ENCODE results near the gene PPP1R13L. TPM values are rescaled to one million over a fixed set of nuclear protein-coding genes. Genes with fewer than 3 reads are reported as not detected.

Gene PPP1R13L
- total RNA-seq, 4 donors from 2014 or later: 0.51 to 30.2 (median 3.0) TPM

GRCh38 chr19:45352062-45352461 lies 52.8 kb downstream of the PPP1R13L start:
- intact Hi-C loops (cut with DNase I; ENCODE audit: low total_unique reads): no loop called here
- H3K27me3 ChIP-seq: peaks cover 0 to 3% of the 10 kb centered on the region in 2 donors
- DNase-seq: no peak
- H3K36me3 ChIP-seq: no peaks in the 10 kb centered on the region
- no peak overlapping the region for H3K4me3 ChIP-seq
- no peak overlapping the region for H3K27ac ChIP-seq
- no peaks in the 10 kb centered on the region for H3K4me1 ChIP-seq
- no peaks in the 10 kb centered on the region for H3K9me3 ChIP-seq
- TF ChIP-seq, protein P1, sequence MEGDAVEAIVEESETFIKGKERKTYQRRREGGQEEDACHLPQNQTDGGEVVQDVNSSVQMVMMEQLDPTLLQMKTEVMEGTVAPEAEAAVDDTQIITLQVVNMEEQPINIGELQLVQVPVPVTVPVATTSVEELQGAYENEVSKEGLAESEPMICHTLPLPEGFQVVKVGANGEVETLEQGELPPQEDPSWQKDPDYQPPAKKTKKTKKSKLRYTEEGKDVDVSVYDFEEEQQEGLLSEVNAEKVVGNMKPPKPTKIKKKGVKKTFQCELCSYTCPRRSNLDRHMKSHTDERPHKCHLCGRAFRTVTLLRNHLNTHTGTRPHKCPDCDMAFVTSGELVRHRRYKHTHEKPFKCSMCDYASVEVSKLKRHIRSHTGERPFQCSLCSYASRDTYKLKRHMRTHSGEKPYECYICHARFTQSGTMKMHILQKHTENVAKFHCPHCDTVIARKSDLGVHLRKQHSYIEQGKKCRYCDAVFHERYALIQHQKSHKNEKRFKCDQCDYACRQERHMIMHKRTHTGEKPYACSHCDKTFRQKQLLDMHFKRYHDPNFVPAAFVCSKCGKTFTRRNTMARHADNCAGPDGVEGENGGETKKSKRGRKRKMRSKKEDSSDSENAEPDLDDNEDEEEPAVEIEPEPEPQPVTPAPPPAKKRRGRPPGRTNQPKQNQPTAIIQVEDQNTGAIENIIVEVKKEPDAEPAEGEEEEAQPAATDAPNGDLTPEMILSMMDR (IDR thresholded peaks at IDR 0.05): no peak
- TF ChIP-seq POLR2A (IDR thresholded peaks at IDR 0.05): no peak

- Histone ChIP-seq H3K27ac (no peak overlapping the region), H3K9me3 (no peaks in the 10 kb centered on the region), H3K4me1 (no peaks in the 10 kb centered on the region), H3K27me3 (peaks cover 0 to 7% of the 10 kb centered on the region in 2 donors), H3K36me3 (no peaks in the 10 kb centered on the region), H3K4me3 (no peak overlapping the region)
- DNase-seq: no peak
- no peak for TF ChIP-seq POLR2A (IDR thresholded peaks at IDR 0.05)
- TF ChIP-seq, protein P1 (IDR thresholded peaks at IDR 0.05): no peak
- intact Hi-C loops (cut with DNase I; ENCODE audit: low total_unique reads): no loop called here
Measured at GRCh38 chr19:45351401-45351952, 53.4 kb downstream of the PPP1R13L start.

DNA sequence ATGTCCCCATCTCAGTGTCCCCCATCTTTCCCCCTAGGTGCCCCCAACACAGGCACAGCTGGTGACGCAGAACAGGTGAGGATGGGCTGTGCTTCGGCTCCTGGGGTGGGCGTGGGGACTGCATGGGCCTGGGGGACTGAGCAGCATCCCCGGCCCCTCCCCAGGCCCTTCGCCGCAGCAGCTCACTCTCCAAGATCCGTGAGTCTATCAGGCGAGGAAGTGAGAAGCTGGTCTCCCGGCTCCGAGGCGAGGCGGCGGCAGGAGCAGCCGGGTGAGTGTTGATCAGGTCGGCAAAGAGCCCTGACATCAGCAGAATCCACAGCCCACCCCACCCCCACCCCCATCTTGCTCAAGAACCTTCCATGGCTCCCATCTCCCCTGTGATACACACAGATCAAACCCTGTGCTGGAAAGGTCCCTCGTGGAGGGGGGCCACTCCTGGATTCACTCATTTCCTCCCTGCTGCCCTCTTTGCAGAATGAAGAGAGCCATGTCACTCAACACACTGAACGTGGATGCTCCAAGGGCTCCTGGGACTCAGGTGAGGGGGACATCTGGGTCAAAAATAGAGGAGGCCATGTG lies 54.3 kb downstream of the PPP1R13L start:
- no peak overlapping the region for H3K27ac ChIP-seq
- no peak for TF ChIP-seq POLR2A (IDR thresholded peaks at IDR 0.05)
- TF ChIP-seq, protein P1 (IDR thresholded peaks at IDR 0.05): no peak
- H3K4me1 ChIP-seq: no peaks in the 10 kb centered on the region
- no peaks in the 10 kb centered on the region for H3K36me3 ChIP-seq
- H3K9me3 ChIP-seq: no peaks in the 10 kb centered on the region
- H3K4me3 ChIP-seq: no peak overlapping the region
- DNase-seq: no peak
- H3K27me3 ChIP-seq: peaks cover 0 to 16% of the 10 kb centered on the region in 2 donors
- intact Hi-C loops (cut with DNase I; ENCODE audit: low total_unique reads): no loop called here

- no peak overlapping the region for H3K4me3 ChIP-seq
- peaks cover 0 to 16% of the 10 kb centered on the region in 2 donors for H3K27me3 ChIP-seq
- DNase-seq: no peak
- H3K27ac ChIP-seq: no peak overlapping the region
- intact Hi-C loops (cut with DNase I; ENCODE audit: low total_unique reads): no loop called here
- no peaks in the 10 kb centered on the region for H3K36me3 ChIP-seq
- TF ChIP-seq, protein P1 (IDR thresholded peaks at IDR 0.05): no peak
- no peak for TF ChIP-seq POLR2A (IDR thresholded peaks at IDR 0.05)
- no peaks in the 10 kb centered on the region for H3K4me1 ChIP-seq
- H3K9me3 ChIP-seq: no peaks in the 10 kb centered on the region
Measured at GRCh38 chr19:45349430-45349941, 55.4 kb downstream of the PPP1R13L start.

DNA sequence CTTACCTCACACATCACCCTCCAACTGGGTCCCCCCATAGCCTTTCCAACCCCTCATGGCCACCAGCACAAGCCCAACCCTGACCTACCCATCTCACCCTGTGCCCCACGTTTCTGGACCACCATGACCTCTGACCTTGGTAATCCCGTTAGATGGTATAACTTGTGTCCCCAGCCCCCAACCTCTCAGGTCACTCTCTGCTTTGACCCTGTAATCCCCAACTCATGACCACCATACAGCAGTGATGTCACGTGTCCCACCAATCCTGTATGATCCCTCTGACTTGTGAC lies 55.8 kb downstream of the PPP1R13L start:
- no peak for TF ChIP-seq POLR2A (IDR thresholded peaks at IDR 0.05)
- TF ChIP-seq, protein P1 (IDR thresholded peaks at IDR 0.05): no peak
- Histone ChIP-seq H3K36me3 (no peaks in the 10 kb centered on the region), H3K9me3 (no peaks in the 10 kb centered on the region), H3K4me3 (no peak overlapping the region), H3K4me1 (no peaks in the 10 kb centered on the region), H3K27ac (no peak overlapping the region), H3K27me3 (peaks cover 0 to 16% of the 10 kb centered on the region in 2 donors)
- intact Hi-C loops (cut with DNase I; ENCODE audit: low total_unique reads): no loop called here
- DNase-seq: no peak

Measured in uterus (tissue), 4 donors.